Stimulated activated CD8-positive, alpha-beta memory T cell treated with anti-CD3 and anti-CD28 coated beads, Interleukin-12 subunit alpha, Interleukin-12 subunit beta, amount 100 ng/mL, for 24 hours (primary cell): ENCODE data around the gene NGFR.

Source experiments
- DNase-seq: peaks from one replicate; pipeline ENCODE4 v3.0.0-alpha.2; 2020; ENCODE audit errors: extremely low read depth

The NGFR gene, protein sequence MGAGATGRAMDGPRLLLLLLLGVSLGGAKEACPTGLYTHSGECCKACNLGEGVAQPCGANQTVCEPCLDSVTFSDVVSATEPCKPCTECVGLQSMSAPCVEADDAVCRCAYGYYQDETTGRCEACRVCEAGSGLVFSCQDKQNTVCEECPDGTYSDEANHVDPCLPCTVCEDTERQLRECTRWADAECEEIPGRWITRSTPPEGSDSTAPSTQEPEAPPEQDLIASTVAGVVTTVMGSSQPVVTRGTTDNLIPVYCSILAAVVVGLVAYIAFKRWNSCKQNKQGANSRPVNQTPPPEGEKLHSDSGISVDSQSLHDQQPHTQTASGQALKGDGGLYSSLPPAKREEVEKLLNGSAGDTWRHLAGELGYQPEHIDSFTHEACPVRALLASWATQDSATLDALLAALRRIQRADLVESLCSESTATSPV

GRCh38 chr17:49494986-49495841 lies at the start of gene NGFR:
TSS of gene NGFR (plus strand) at chr17:49495293. CDS start at chr17:49495418, 125 bp downstream.
- DNase-seq, result no peak

GRCh38 chr17:49445591-49445990 lies 49.5 kb upstream of the NGFR start:
- no peak for DNase-seq

GRCh38 chr17:49447628-49448302 lies 47.3 kb upstream of the NGFR start:
- DNase-seq, result no peak

- DNase-seq, result no peak
Observed at GRCh38 chr17:49450181-49450580, 44.9 kb upstream of the NGFR start.

DNA sequence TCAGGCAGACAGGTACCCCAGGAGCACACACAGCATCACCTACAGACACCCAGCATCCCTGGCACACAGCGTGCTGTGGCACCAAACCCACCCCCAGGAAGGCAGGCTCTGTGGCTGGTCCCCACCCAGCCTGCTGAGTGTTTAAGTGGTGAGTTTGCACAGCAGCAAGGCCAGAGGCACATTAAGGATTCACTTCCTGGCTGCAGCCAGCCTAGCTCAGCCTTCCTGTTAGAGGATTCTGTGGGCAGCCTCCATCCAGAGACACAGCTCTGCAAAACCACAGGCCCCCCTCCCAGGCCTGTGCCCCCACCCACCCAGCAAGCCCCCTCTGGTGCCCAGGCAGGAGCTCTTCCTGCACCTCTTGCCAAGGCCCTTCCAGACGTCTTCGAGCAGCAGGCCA lies 44.4 kb upstream of the NGFR start:
- no peak for DNase-seq

GRCh38 chr17:49452201-49452600 lies 42.9 kb upstream of the NGFR start:
- DNase-seq, result no peak

DNA sequence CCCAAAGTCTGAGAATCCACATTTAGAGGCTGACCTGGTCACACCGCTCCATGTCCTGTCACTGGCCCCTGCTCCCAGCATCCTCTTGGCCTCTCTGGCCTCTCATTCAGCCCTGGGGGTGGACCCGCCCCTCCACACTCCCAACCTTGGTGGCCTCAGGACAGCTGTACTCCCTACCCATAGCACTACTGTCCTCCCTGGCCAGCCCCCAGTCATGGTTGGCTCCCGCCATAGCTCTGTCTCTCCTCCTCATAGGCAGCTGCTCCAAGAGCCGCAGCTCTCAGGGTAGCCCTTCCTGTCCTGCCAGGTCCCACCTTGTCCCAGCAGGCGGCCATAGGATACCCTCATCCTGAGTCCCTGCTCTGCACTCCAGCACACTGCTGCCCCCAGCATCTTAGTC lies 42.4 kb upstream of the NGFR start:
- DNase-seq, result no peak

GRCh38 chr17:49454050-49454449 lies 41.0 kb upstream of the NGFR start:
- no peak for DNase-seq

- no peak for DNase-seq
Observed at GRCh38 chr17:49455272-49455861, 39.7 kb upstream of the NGFR start.

- no peak for DNase-seq
Observed at GRCh38 chr17:49456183-49456965, 38.7 kb upstream of the NGFR start.

GRCh38 chr17:49457564-49458535 lies 37.2 kb upstream of the NGFR start:
- no peak for DNase-seq

- no peak for DNase-seq
Observed at GRCh38 chr17:49459401-49459984, 35.6 kb upstream of the NGFR start.

DNA sequence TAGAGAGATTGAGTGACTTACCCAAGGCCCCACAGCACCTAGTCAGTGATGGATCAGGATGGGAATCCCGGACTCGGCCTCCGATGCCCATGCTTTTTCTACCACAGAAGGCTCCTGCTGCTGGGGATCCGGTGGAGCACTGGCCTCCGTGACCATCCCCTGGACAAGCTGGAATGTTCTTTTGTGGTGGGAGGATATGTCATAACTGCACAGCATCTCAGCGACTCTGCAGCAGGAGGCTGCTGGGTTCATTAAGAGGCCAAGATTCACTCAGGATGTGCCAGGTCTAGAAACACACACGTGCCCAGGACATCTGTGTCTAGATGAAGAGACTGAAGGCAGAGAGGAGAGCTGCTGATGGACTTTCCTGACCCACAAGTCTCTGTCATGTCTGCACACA lies 34.7 kb upstream of the NGFR start:
- DNase-seq, result no peak

- no peak for DNase-seq
Observed at GRCh38 chr17:49461580-49461979, 33.5 kb upstream of the NGFR start.

DNA sequence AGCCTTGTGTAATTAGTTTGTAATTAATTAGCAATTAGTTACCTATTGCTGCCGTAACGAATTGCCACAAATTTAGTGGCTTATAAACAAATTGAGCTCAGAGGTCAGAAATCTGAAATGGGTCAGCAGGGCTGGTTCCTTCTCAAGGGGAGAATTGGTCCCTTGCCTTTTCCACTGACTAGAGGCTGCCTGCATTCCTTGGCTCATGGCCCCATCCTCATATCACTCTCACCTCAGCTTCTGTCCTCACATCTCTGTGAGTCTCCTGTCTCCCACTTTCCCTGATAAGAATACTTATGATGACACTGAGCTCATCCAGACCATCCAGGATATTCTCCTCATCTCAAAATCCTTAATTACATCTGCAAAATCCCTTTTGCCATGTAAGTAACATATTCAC lies 31.0 kb upstream of the NGFR start:
- DNase-seq, result no peak

GRCh38 chr17:49465331-49465903 lies 29.7 kb upstream of the NGFR start:
- DNase-seq, result no peak

DNA sequence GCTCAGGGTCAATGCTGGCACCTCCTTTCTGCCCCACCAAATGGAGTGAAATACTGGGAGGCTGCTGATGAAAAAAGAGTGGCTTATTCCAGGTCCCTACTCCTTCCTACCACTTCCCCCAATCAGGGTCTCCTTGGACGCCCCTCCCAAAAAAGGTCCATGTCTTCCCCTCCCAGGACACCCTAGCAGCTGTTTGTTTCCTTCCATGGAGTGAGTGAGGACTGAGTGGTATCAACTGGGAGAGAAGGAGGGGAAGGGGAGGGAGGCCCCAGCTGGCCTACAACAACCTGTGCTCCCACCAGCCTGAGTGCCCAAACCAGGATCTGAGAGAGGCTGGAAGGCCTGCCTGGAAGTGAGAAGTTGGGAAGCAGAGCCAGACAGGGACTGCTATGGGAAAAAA lies 28.7 kb upstream of the NGFR start:
- DNase-seq, result no peak

GRCh38 chr17:49467175-49467574 lies 27.9 kb upstream of the NGFR start:
- no peak for DNase-seq

DNA sequence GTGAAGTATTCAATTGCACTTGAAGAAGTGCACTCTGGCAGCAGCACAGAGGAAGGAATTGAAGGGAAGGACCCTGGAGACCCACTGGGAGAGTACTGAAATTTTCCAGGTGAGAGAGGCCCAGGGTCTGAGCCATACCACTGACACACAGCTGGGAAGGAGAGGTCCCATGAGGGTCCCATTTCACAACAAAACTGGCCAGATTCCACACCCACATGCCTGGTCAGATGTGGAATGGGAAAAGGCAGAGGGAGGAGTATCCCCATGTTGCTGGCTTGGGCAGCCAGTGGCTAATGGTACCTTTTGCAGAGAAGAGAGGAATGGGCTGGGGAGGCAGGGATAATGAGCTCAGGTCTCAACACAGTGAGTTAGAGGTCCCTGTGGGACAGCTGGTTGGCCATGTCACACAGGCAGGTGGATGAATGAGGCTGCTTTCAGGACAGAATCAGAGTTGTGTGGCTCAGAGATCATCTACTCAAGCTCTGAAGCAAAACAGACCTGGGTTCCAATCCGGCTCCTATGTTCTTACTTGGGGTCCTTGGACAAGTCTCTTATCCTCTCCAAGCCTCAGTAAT lies 26.2 kb upstream of the NGFR start:
- DNase-seq, result no peak
